Measurements from ENCODE around the gene PRDM4. TPM values are rescaled to one million over a fixed set of nuclear protein-coding genes. Genes with fewer than 3 reads are reported as not detected.
A peak's percentile ranks its signal among the peaks of the same experiment; 100 is the strongest.

PRDM4 gene, protein sequence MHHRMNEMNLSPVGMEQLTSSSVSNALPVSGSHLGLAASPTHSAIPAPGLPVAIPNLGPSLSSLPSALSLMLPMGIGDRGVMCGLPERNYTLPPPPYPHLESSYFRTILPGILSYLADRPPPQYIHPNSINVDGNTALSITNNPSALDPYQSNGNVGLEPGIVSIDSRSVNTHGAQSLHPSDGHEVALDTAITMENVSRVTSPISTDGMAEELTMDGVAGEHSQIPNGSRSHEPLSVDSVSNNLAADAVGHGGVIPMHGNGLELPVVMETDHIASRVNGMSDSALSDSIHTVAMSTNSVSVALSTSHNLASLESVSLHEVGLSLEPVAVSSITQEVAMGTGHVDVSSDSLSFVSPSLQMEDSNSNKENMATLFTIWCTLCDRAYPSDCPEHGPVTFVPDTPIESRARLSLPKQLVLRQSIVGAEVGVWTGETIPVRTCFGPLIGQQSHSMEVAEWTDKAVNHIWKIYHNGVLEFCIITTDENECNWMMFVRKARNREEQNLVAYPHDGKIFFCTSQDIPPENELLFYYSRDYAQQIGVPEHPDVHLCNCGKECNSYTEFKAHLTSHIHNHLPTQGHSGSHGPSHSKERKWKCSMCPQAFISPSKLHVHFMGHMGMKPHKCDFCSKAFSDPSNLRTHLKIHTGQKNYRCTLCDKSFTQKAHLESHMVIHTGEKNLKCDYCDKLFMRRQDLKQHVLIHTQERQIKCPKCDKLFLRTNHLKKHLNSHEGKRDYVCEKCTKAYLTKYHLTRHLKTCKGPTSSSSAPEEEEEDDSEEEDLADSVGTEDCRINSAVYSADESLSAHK
- total RNA-seq (18.2 and 22.5 TPM in 2 replicates), polyA plus RNA-seq (23.9 and 27.8 TPM in 2 replicates), polyA minus RNA-seq (ENCODE audit: low replicate concordance) (18.8 and 51.4 TPM in 2 replicates)
- polyA plus RNA-seq (2012): 14.9 and 19.6 TPM in 2 replicates

GRCh38 chr12:107760809-107761501, at the start of gene PRDM4:
TSS of gene PRDM4 (minus strand) at chr12:107761137. CDS start at chr12:107760515, 622 bp downstream.
- Histone ChIP-seq H3K27me3 (ENCODE audit: control insufficient read depth, insufficient read depth, low read length) (no peaks in the 10 kb centered on the region), H3K4me3 (replicated peaks in 1 of 4; ENCODE audit: control extremely low read depth in 1 of 4, insufficient read depth in 1 of 4, low read depth in 3 of 4, low read length in 4 of 4) (peak within 1 kb of the TSS; percentile 82 to 93 (median 90))

GRCh38 chr12:107807471-107808150, 46.7 kb upstream of the PRDM4 start:
- Histone ChIP-seq H4K20me1 (ENCODE audit: control insufficient read depth, extremely low read depth, insufficient read depth, low read length) (no peaks in the 10 kb centered on the region), H3K36me3 (ENCODE audit: control insufficient read depth, insufficient read depth, low read length) (no peaks in the 10 kb centered on the region), H3K4me1 (ENCODE audit: control insufficient read depth, extremely low read depth, insufficient read depth, low read length) (no peaks in the 10 kb centered on the region), H3K4me3 (replicated peaks in 1 of 4; ENCODE audit: control extremely low read depth in 1 of 4, insufficient read depth in 1 of 4, low read depth in 3 of 4, low read length in 4 of 4) (no peak overlapping the region), H3K9me3 (ENCODE audit: control insufficient read depth, insufficient read depth, low read depth, low read length) (no peaks in the 10 kb centered on the region), H3K79me2 (ENCODE audit: control insufficient read depth, insufficient read depth, low read length) (no peaks in the 10 kb centered on the region), H3K9ac (ENCODE audit: insufficient read depth, low read length) (no peak overlapping the region), H3K4me2 (ENCODE audit: extremely low read depth, insufficient read depth, low read length) (no peak overlapping the region), H3K27ac (ENCODE audit: insufficient read depth, low read length) (no peak overlapping the region), H3K27me3 (ENCODE audit: control insufficient read depth, insufficient read depth, low read length) (no peaks in the 10 kb centered on the region), H2AFZ (ENCODE audit: low read length) (no peak overlapping the region)
- no peak for TF ChIP-seq CTCF (conservative IDR thresholded peaks at IDR 0.05 in 1 of 2, IDR thresholded peaks at IDR 0.05 in 1 of 2; ENCODE audit: low read depth in 1 of 2, low read length in 2 of 2)
- no peak for TF ChIP-seq EZH2 (IDR thresholded peaks at IDR 0.05; ENCODE audit: low read length, missing control alignments)
- DNase-seq (ENCODE audit: low read depth in 2 of 2): no peak

More at GRCh38 chr12:107760809-107761501, at the start of gene PRDM4:
- Histone ChIP-seq H3K9me3 (ENCODE audit: control insufficient read depth, insufficient read depth, low read depth, low read length) (no peaks in the 10 kb centered on the region), H2AFZ (ENCODE audit: low read length) (peak within 1 kb of the TSS; percentile 96), H3K36me3 (ENCODE audit: control insufficient read depth, insufficient read depth, low read length) (peaks cover 3% of the 10 kb centered on the region), H3K79me2 (ENCODE audit: control insufficient read depth, insufficient read depth, low read length) (peaks cover 40% of the 10 kb centered on the region), H3K27ac (ENCODE audit: insufficient read depth, low read length) (peak within 1 kb of the TSS; percentile 82), H3K4me2 (ENCODE audit: extremely low read depth, insufficient read depth, low read length) (peak within 1 kb of the TSS; percentile 88), H4K20me1 (ENCODE audit: control insufficient read depth, extremely low read depth, insufficient read depth, low read length) (no peaks in the 10 kb centered on the region), H3K4me1 (ENCODE audit: control insufficient read depth, extremely low read depth, insufficient read depth, low read length) (peaks cover 3% of the 10 kb centered on the region), H3K9ac (ENCODE audit: insufficient read depth, low read length) (peak within 1 kb of the TSS; percentile 83)
- peak; percentile 92 to 94 for DNase-seq (ENCODE audit: low read depth in 2 of 2)
- TF ChIP-seq CTCF (conservative IDR thresholded peaks at IDR 0.05 in 1 of 2, IDR thresholded peaks at IDR 0.05 in 1 of 2; ENCODE audit: low read depth in 1 of 2, low read length in 2 of 2) (no peak), EZH2 (IDR thresholded peaks at IDR 0.05; ENCODE audit: low read length, missing control alignments) (no peak)

All from fibroblast of lung (primary cell).